Muscle of back (tissue), 13 donors: Measurements from ENCODE around the gene PRKAG2. TPM values are rescaled to one million over a fixed set of nuclear protein-coding genes. Genes with fewer than 3 reads are reported as not detected.
"Not testable (repeated sequence)": the region's sequence is repeated elsewhere in the genome, so short reads cannot be mapped to it uniquely, and the experiment has no call there.

Experiments used
- DNase-seq, 3 donors: peaks; one replicate each; pipeline versions ENCODE4 v3.0.0 to v3.0.0-alpha.2; 2013
- long read RNA-seq, 9 donors: transcript quantifications; one replicate each; lab custom pipeline, GENCODE V29; 2026
- polyA plus RNA-seq, 10 donors: library from polyadenylated mRNA; unstranded; fragments of 120-200 nt; gene quantifications; one replicate each; pipeline ENCODE4 v1.2.1, GENCODE V29; 2013; ENCODE audit not compliant: insufficient read length in 10 of 10

The PRKAG2 gene
- 10 to 100 TPM; 11.5 to 17.2 (median 15.0) TPM for polyA plus RNA-seq
- long read RNA-seq, donor 1 = 0 reads
- long read RNA-seq, donor 2, partial matches to known transcripts = 0 of 2 reads
- long read RNA-seq, donor 2, other reads (novel, unspliced or antisense) = 0 of 2 reads
- long read RNA-seq, donor 3 = 0 reads
- long read RNA-seq, donor 4 = 0 reads
- long read RNA-seq, donor 5, partial matches to known transcripts = 0 of 1 reads
- long read RNA-seq, donor 5, other reads (novel, unspliced or antisense) = 0 of 1 reads
- long read RNA-seq, donor 6, partial matches to known transcripts = 0 of 1 reads
- long read RNA-seq, donor 6, other reads (novel, unspliced or antisense) = 0 of 1 reads
- long read RNA-seq, donor 7, partial matches to known transcripts = 0 of 3 reads
- long read RNA-seq, donor 7, other reads (novel, unspliced or antisense) = 0 of 3 reads
- long read RNA-seq, donor 8, partial matches to known transcripts = 0 of 4 reads
- long read RNA-seq, donor 8, other reads (novel, unspliced or antisense) = 0 of 4 reads
- long read RNA-seq, donor 9 = 0 reads

GRCh38 chr7:151876899-151877777 lies at the start of gene PRKAG2:
TSS of gene PRKAG2 (minus strand) at chr7:151877115. CDS start at chr7:151876620, 495 bp downstream.
- peak in 2 of 3 donors; percentile 61 to 73 for DNase-seq

DNA sequence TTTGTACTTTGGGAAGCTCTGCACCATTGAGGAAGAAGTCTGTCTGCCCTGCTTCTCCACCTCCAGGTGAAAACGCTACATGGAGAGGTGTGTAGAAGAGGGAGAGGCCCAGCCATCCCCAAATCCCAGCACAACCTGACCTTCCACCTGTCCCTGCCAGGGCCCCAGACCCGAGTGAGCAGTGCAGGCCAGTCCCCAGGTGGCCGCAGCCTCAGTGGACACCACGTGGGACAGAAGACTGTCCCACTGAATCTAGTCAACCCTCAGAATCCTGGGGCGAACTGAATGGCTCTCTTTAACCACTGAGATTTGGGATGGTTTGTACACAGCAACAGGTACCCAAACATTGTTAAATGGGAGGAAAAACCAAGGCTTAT lies 49.4 kb upstream of the PRKAG2 start:
- DNase-seq = no peak

GRCh38 chr7:151925446-151926335 lies 48.8 kb upstream of the PRKAG2 start:
- DNase-seq = no peak

DNA sequence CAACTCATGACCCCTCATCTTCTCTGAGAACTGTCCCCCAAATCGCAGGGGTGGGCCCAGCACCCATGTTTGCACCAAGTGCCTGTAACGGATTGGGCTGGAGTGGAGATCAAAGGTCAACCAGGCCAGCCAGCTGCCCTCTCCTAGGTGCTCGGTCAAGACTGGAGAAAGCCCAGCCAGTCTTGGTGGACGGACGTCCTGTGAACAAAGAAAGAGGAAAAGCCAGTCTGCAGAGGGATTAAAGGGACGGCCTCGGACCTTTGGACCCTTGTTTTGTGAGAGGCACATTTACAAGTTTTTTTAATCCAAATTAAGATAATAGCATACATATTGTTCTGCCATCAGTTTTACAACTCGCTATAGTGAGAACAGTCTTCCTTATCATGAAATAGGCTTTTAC lies 47.6 kb upstream of the PRKAG2 start:
- DNase-seq = no peak

GRCh38 chr7:151924001-151924400 lies 47.1 kb upstream of the PRKAG2 start:
- DNase-seq = no peak

DNA sequence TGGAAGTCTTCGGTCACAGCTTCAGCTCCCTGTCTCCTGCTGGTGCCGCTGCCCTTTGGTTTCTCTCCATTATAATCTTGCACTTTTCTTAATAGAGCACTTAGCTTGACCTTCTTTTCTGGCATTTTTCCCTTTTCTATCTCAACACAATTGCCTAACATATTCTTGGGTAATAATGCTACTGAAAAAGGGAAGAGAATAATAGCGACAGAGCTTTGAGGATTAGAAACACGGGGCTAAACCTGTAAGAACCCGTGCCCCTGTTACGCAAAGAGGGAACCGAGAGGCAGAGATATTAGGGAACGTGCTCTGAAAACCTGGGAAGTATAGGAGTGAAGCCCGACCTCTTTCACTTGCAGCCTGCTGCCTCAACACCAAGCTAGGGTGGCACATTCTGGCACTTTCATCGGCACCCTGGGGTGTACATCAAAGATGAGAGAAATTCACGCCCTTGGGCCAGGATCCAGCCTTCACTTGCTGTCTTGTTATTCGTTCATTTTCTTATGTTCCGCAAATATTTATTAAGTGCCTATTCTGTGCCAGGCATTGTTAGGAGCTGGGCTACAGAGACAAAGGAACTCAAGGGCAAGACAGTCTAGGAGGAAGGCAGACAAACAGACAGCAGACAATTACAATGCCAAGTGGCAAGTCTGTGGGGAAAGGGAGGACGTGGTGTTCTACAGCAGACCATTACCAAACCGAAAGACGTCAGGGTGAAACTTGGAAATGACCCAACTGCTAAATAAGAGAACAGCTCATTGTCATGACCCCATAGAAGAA lies 46.4 kb upstream of the PRKAG2 start:
- DNase-seq = no peak

DNA sequence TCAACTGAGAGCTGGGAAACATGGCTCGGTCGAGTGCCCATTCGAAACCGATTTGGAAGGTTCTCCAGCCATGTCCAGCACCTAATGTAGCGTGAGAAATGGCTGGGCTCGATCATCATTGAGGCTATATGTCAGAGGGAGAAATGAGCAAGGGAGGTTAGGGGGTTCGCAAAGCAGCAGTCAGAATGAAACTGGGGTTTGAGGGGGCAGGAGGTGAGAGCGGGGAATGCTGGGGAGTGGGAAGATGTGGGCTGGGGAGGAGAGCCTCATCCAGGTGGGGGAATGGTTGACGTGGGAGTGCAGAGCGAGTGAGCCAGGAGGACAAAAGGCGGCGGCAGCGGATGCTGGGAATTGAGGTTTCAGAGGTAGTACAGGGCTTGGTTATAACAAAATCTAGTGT lies 44.5 kb upstream of the PRKAG2 start:
- DNase-seq = no peak

- no peak for DNase-seq
These were observed 43.6 kb upstream of the PRKAG2 start for GRCh38 chr7:151920488-151920887.

DNA sequence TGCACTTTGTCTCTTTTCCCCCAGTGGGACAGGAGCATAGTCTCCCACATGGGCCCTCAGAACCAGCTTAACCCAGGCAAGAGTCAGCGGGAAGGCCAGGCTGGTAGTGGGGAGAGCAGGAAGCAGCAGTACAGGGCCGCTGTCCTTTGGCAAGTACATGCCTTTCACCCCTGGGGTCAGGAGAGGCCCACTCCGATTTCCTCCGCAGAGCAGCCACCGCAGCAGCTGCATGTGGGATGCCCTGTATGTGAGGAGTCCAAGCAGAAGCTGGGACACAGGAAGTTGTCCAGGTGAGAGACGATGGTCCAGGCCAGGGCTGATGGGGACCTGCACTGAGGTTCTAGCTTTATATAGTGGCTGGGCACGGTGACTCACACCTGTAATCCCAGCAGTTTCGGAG lies 42.7 kb upstream of the PRKAG2 start:
- DNase-seq = no peak

GRCh38 chr7:151918510-151918843 lies 41.6 kb upstream of the PRKAG2 start:
- no peak for DNase-seq

DNA sequence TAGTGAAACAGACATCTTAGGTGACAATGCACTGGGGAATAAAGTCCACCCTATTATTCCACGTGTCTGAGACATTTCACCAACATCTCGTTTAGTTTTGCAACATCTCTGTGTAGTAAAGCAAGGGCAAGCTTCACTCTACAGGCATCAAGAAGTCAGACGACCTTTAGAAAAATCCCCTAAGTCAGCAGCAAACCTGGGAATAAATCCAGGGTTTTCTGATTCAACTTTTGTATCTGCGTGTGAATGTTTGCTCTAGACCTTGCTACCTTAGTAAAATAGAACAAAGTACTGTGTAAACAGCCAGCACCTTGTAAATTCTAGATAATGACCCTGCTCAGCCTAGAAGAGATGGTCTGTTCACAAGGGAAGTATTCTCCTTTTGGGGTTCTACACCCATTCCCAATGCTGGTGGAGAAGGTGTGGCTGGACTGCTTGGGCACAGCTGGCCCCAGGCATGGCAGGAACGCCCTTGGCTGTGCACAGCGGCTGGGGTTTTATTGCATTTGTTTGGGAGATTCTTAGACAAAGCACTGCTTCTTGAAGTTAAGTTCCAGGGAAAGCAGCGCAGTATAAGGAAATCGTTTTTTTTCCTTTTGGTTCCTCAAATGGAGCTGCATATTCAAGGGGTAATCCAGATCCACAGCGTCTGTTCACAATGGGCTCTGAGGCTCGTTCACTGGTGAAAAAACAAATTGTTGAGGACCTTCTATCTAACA lies 41.0 kb upstream of the PRKAG2 start:
- DNase-seq = no peak

GRCh38 chr7:151914051-151914450 lies 37.1 kb upstream of the PRKAG2 start:
- no peak for DNase-seq

DNA sequence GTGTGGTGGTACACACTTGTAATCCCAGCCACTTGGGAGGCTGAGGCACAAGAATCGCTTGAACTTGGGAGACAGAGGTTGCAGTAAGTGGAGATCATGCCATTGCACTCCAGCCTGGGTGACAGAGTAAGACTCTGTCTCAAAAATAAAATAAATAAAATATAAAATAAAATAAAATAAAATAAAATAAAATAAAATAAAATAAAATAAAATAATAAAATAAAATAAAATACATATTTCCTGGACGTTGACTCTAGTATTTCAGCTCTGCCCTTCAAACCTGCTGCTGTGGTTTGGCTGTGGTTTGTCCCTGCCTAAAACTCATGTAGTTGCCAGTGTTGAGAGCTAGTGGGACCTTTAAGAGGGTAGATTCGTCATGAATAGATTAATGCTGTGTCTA lies 33.7 kb upstream of the PRKAG2 start:
- not testable (repeated sequence) for DNase-seq

GRCh38 chr7:151907115-151907514 lies 30.2 kb upstream of the PRKAG2 start:
- DNase-seq = not testable (repeated sequence)

DNA sequence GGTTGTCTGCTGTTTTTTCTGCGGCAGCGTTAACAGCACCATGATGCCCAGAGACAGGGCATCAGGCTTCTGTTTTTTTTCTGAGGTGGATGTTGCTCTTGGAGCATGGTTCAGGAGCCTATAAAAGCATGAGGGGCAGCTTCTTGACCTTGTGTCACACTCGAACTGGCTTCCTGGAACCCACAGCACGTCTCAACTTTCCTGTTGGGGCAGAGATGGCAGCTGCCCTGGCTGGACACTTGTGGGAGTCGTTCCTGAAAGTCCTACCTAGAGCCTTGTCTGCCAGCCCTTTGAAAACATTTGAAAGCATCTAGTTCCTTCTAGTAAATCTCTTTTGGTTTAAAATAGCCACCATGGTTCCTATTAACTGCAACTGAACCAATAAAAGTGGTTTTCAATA lies 28.9 kb upstream of the PRKAG2 start:
- DNase-seq = no peak

DNA sequence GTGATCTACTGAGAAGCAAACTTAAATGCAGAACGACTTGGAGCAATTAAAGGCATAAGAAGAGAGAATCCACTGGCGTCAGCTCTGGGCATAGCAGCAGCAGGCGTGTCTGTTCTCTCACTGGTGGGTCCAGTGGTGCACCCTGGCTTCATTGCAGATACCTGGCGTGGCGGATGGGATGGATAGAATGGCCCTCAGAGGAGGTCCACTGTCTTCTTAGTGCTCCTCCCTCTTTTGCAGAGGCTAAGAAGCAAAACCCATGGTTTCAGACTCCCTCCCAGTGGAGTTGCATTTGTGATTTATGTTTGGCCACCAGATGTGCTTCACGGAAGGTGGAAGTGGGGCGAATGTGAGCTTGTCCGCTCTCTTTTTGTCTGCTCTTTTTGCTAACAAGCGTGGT lies 28.4 kb upstream of the PRKAG2 start:
- DNase-seq = no peak

DNA sequence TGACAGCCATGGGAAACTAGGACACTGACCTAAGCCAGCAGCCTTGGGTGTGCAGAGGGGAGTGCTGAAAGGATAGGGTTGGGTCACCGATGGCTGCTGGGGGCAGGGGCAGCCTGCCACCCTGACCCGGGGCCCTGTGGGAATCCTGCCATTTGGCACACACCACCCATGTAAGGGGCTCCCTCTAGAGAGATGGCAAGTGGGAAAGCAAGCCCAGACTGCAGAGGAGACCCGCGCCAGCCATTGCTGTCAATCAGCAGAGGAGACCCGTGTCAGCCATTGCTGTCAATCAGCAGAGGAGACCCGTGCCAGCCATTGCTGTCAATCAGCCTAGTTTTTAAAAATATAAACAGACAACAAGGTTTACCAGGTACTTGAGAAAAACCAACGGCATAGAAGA lies 27.4 kb upstream of the PRKAG2 start:
- DNase-seq = no peak

GRCh38 chr7:151903249-151904032 lies 26.5 kb upstream of the PRKAG2 start:
- DNase-seq = no peak

GRCh38 chr7:151902311-151902710 lies 25.4 kb upstream of the PRKAG2 start:
- DNase-seq = no peak
